ENCODE results near the gene SERP1. TPM values are rescaled to one million over a fixed set of nuclear protein-coding genes. Genes with fewer than 3 reads are reported as not detected.
A peak's percentile ranks its signal among the peaks of the same experiment; 100 is the strongest.

SERP1 gene
- 10 to 100 TPM; 25.3 to 52.7 (median 36.3) TPM for total RNA-seq

- Histone ChIP-seq H3K9me3 (no peaks in the 10 kb centered on the region), H3K27me3 (no peaks in the 10 kb centered on the region), H3K27ac (peak within 1 kb of the TSS; percentile 94 to 100 (median 98)), H3K4me3 (peak within 1 kb of the TSS; percentile 79 to 98 (median 94)), H3K4me1 (peaks cover 32 to 38% of the 10 kb centered on the region in 2 donors), H3K36me3 (peaks cover 0 to 23% of the 10 kb centered on the region in 2 donors)
- ATAC-seq: peak; percentile 93
- DNase-seq: peak; percentile 97 to 98
- intact Hi-C loops (cut with DNase I; ENCODE audit: low total_unique reads): loop anchor here (1.0 to 10.0 kb wide), 8 partner anchors 57 to 734 kb away; partner anchors contain the start of genes ERICH6, PFN2, RNF13 and SELENOT
- in situ Hi-C loops (cut with MboI; ENCODE audit: low sequenced_read_pairs in 4 of 4): loop anchor here in 2 of 4 donors (5.0 to 10.0 kb wide), 2 partner anchors 56 to 58 kb away; partner anchors contain the start of gene SELENOT (in 2 of the 2)
- TF ChIP-seq CTCF (IDR thresholded peaks at IDR 0.05 in 4 of 5, conservative IDR thresholded peaks at IDR 0.05 in 1 of 5) (peak in 1 of 5 experiments; percentile 5), POLR2A (IDR thresholded peaks at IDR 0.05) (peak; percentile 95 to 96)
Observed at GRCh38 chr3:150546226-150547044, at the start of gene SERP1, which contains the start of gene EIF2A. Gene SERP1, minus strand, starts transcription at chr3:150546496. Its CDS starts 361 bp downstream, at chr3:150546135. Gene EIF2A, plus strand, starts transcription at chr3:150546787. Its CDS starts 16 bp downstream, at chr3:150546803.

GRCh38 chr3:150594150-150594549, 47.9 kb upstream of the SERP1 start:
- Histone ChIP-seq H3K4me3 (no peak overlapping the region), H3K9me3 (no peaks in the 10 kb centered on the region), H3K27ac (no peak overlapping the region), H3K4me1 (no peaks in the 10 kb centered on the region), H3K36me3 (no peaks in the 10 kb centered on the region), H3K27me3 (no peaks in the 10 kb centered on the region)
- ATAC-seq (no peak), DNase-seq (no peak)
- TF ChIP-seq POLR2A (IDR thresholded peaks at IDR 0.05): no peak
- TF ChIP-seq CTCF (IDR thresholded peaks at IDR 0.05 in 4 of 5, conservative IDR thresholded peaks at IDR 0.05 in 1 of 5): no peak
- in situ Hi-C loops (cut with MboI; ENCODE audit: low sequenced_read_pairs in 4 of 4): no loop called here
- intact Hi-C loops (cut with DNase I; ENCODE audit: low total_unique reads): no loop called here

- H3K4me1 ChIP-seq: peaks cover 4 to 8% of the 10 kb centered on the region in 2 donors
- intact Hi-C loops (cut with DNase I; ENCODE audit: low total_unique reads): no loop called here
- H3K27ac ChIP-seq: no peak overlapping the region
- no peak overlapping the region for H3K4me3 ChIP-seq
- ATAC-seq (no peak), DNase-seq (no peak)
- no peaks in the 10 kb centered on the region for H3K9me3 ChIP-seq
- in situ Hi-C loops (cut with MboI; ENCODE audit: low sequenced_read_pairs in 4 of 4): no loop called here
- peaks cover 0 to 11% of the 10 kb centered on the region in 2 donors for H3K36me3 ChIP-seq
- no peak for TF ChIP-seq POLR2A (IDR thresholded peaks at IDR 0.05)
- TF ChIP-seq CTCF (IDR thresholded peaks at IDR 0.05 in 4 of 5, conservative IDR thresholded peaks at IDR 0.05 in 1 of 5): no peak
- H3K27me3 ChIP-seq: no peaks in the 10 kb centered on the region
Observed at GRCh38 chr3:150589759-150590158, 43.5 kb upstream of the SERP1 start.

GRCh38 chr3:150588027-150588830, 41.9 kb upstream of the SERP1 start:
- no peak overlapping the region for H3K4me3 ChIP-seq
- intact Hi-C loops (cut with DNase I; ENCODE audit: low total_unique reads): no loop called here
- H3K27ac ChIP-seq: peak overlapping the region; percentile 6 to 58 (median 14)
- peaks cover 4 to 8% of the 10 kb centered on the region in 2 donors for H3K4me1 ChIP-seq
- H3K36me3 ChIP-seq: peaks cover 0 to 26% of the 10 kb centered on the region in 2 donors
- no peak for DNase-seq
- TF ChIP-seq CTCF (IDR thresholded peaks at IDR 0.05 in 4 of 5, conservative IDR thresholded peaks at IDR 0.05 in 1 of 5): no peak
- no peak for TF ChIP-seq POLR2A (IDR thresholded peaks at IDR 0.05)
- H3K27me3 ChIP-seq: no peaks in the 10 kb centered on the region
- no peaks in the 10 kb centered on the region for H3K9me3 ChIP-seq
- in situ Hi-C loops (cut with MboI; ENCODE audit: low sequenced_read_pairs in 4 of 4): no loop called here
- ATAC-seq: peak; percentile 68 to 74

Data from gastrocnemius medialis (tissue), 4 donors.